ENCODE measurements around the gene HECTD3.

GRCh38 chr1:45032837-45033236 lies 21.7 kb upstream of the HECTD3 start:
- TF ChIP-seq, protein P1, sequence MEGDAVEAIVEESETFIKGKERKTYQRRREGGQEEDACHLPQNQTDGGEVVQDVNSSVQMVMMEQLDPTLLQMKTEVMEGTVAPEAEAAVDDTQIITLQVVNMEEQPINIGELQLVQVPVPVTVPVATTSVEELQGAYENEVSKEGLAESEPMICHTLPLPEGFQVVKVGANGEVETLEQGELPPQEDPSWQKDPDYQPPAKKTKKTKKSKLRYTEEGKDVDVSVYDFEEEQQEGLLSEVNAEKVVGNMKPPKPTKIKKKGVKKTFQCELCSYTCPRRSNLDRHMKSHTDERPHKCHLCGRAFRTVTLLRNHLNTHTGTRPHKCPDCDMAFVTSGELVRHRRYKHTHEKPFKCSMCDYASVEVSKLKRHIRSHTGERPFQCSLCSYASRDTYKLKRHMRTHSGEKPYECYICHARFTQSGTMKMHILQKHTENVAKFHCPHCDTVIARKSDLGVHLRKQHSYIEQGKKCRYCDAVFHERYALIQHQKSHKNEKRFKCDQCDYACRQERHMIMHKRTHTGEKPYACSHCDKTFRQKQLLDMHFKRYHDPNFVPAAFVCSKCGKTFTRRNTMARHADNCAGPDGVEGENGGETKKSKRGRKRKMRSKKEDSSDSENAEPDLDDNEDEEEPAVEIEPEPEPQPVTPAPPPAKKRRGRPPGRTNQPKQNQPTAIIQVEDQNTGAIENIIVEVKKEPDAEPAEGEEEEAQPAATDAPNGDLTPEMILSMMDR (conservative IDR thresholded peaks at IDR 0.05 in 1 of 2, IDR thresholded peaks at IDR 0.05 in 1 of 2; ENCODE audit: low read depth in 1 of 2, low read length in 2 of 2): no peak
- no peak for TF ChIP-seq EZH2 (IDR thresholded peaks at IDR 0.05; ENCODE audit: low read length, missing control alignments)

Data from fibroblast of lung (primary cell).